Hepatocyte (in vitro differentiated cells): ENCODE results near the gene AQP11. TPM values are rescaled to one million over a fixed set of nuclear protein-coding genes. Genes with fewer than 3 reads are reported as not detected.
A peak's percentile ranks its signal among the peaks of the same experiment; 100 is the strongest.

Source experiments
- DNase-seq: peaks from one replicate; pipeline ENCODE4 v3.0.0-alpha.2; 2016; ENCODE audit warnings: low spot score
- H2AFZ ChIP-seq: fragments of 200-600 bp; sonication (generic); 2 replicates; pipeline ENCODE4 v1.6.0; 2016; ENCODE audit warnings: antibody characterized with exemption, mild to moderate bottlenecking
- H3K27ac ChIP-seq: fragments of 200-600 bp; sonication (generic); 2 replicates; pipeline ENCODE4 v1.5.1; 2016; ENCODE audit warnings: mild to moderate bottlenecking
- H3K27me3 ChIP-seq: fragments of 200-600 bp; sonication (generic); 2 replicates; pipeline ENCODE4 v1.6.1; 2016
- H3K36me3 ChIP-seq: fragments of 200-600 bp; sonication (generic); replicated peaks from 2 replicates; pipeline ENCODE4 v1.5.1; 2016; ENCODE audit warnings: low read depth; ENCODE audit not compliant: insufficient read depth
- H3K4me1 ChIP-seq: fragments of 200-600 bp; sonication (generic); 2 replicates; pipeline ENCODE4 v1.5.1; 2016; ENCODE audit warnings: mild to moderate bottlenecking, moderate library complexity; ENCODE audit not compliant: insufficient read depth
- H3K4me2 ChIP-seq: fragments of 200-600 bp; sonication (generic); 2 replicates; pipeline ENCODE4 v1.6.0; 2016
- H3K4me3 ChIP-seq: fragments of 200-600 bp; sonication (generic); 2 replicates; pipeline ENCODE4 v1.5.1; 2016; ENCODE audit warnings: mild to moderate bottlenecking
- H3K79me2 ChIP-seq: fragments of 200-600 bp; sonication (generic); 2 replicates; pipeline ENCODE4 v1.6.0; 2017; ENCODE audit warnings: mild to moderate bottlenecking
- H3K9me2 ChIP-seq: fragments of 200-600 bp; sonication (generic); replicated peaks from 2 replicates; pipeline ENCODE4 v1.6.0; 2017; ENCODE audit warnings: mild to moderate bottlenecking; ENCODE audit not compliant: insufficient read depth
- H3K9me3 ChIP-seq: fragments of 200-600 bp; sonication (generic); 2 replicates; pipeline ENCODE4 v1.5.1; 2016; ENCODE audit warnings: low read depth, mild to moderate bottlenecking
- H4K20me1 ChIP-seq: fragments of 200-600 bp; sonication (generic); 2 replicates; pipeline ENCODE4 v1.6.0; 2016; ENCODE audit warnings: mild to moderate bottlenecking; ENCODE audit not compliant: insufficient read depth, poor library complexity, severe bottlenecking
- CTCF ChIP-seq: fragments of 200-600 bp; sonication (generic); IDR thresholded peaks from 2 replicates; pipeline ENCODE4 v1.5.1; 2016; ENCODE audit warnings: antibody characterized with exemption, mild to moderate bottlenecking; ENCODE audit not compliant: poor library complexity
- EZH2 ChIP-seq: fragments of 200-600 bp; sonication (generic); IDR thresholded peaks from 2 replicates; pipeline ENCODE4 v1.6.1; 2016; ENCODE audit warnings: antibody characterized with exemption, mild to moderate bottlenecking, borderline replicate concordance
- EZH2phosphoT487 ChIP-seq: fragments of 200-600 bp; sonication (generic); IDR thresholded peaks from one replicate; pipeline ENCODE4 v1.6.1; 2018; ENCODE audit warnings: antibody characterized with exemption, mild to moderate bottlenecking, low read depth, moderate library complexity; ENCODE audit not compliant: unreplicated experiment, severe bottlenecking
- WGBS: methylation state at CpG from one replicate; pipeline ENCODE4 v1.1.6; 2016; ENCODE audit warnings: low lambda C conversion rate; ENCODE audit errors: missing lambda C conversion rate; 5-methylcytosine and 5-hydroxymethylcytosine counted together
- polyA plus RNA-seq: library from polyadenylated mRNA; unstranded; fragments of >200 nt; fragmentation: Nextera tagmentation; extraction: Ambion mirVana; gene quantifications from 2 replicates; pipeline ENCODE4 v1.2.1, GENCODE V29; 2016
- total RNA-seq: library from RNA; depleted of rRNA; stranded (reverse); fragments of >200 nt; gene quantifications from 2 replicates; pipeline ENCODE4 v1.2.3, GENCODE V29; 2014

Gene AQP11
- total and polyA plus RNA-seq, 2 experiments from 2014 or later = 6.6 to 13.5 TPM

- 2% methylated on average over 41 of the region's 41 CpGs for WGBS
- no peaks in the 10 kb centered on the region for H3K9me3 ChIP-seq
- DNase-seq = peak; percentile 91
- peak within 1 kb of the TSS; percentile 90 for H3K27ac ChIP-seq
- TF ChIP-seq EZH2phosphoT487 (no peak), EZH2 (no peak), CTCF (no peak)
- peak within 1 kb of the TSS; percentile 93 for H3K4me2 ChIP-seq
- H3K79me2 ChIP-seq = peaks cover 49% of the 10 kb centered on the region
- no peaks in the 10 kb centered on the region for H4K20me1 ChIP-seq
- H3K4me1 ChIP-seq = no peaks in the 10 kb centered on the region
- H2AFZ ChIP-seq = peak within 1 kb of the TSS; percentile 95
- H3K4me3 ChIP-seq = peak within 1 kb of the TSS; percentile 96
- H3K36me3 ChIP-seq = no peaks in the 10 kb centered on the region
- H3K9me2 ChIP-seq = no peaks in the 10 kb centered on the region
- H3K27me3 ChIP-seq = no peaks in the 10 kb centered on the region
These were observed 47.8 kb downstream of the AQP11 start, which contains the start of gene CLNS1A for GRCh38 chr11:77637345-77638165. Gene CLNS1A (minus strand): TSS chr11:77637794. CDS start chr11:77637714, 80 bp downstream.

GRCh38 chr11:77642228-77642627, 52.5 kb downstream of the AQP11 start:
- Histone ChIP-seq H3K4me1 (no peaks in the 10 kb centered on the region), H2AFZ (no peak overlapping the region), H3K36me3 (no peaks in the 10 kb centered on the region), H3K9me2 (no peaks in the 10 kb centered on the region), H3K79me2 (peaks cover 3% of the 10 kb centered on the region), H3K27ac (no peak overlapping the region), H4K20me1 (no peaks in the 10 kb centered on the region), H3K9me3 (no peaks in the 10 kb centered on the region), H3K4me2 (no peak overlapping the region), H3K27me3 (no peaks in the 10 kb centered on the region), H3K4me3 (no peak overlapping the region)
- 74% methylated on average over 2 of the region's 2 CpGs for WGBS
- DNase-seq = no peak
- TF ChIP-seq CTCF (no peak), EZH2 (no peak), EZH2phosphoT487 (no peak)

GRCh38 chr11:77644887-77645286, 55.1 kb downstream of the AQP11 start:
- no peak overlapping the region for H3K4me2 ChIP-seq
- H3K36me3 ChIP-seq = no peaks in the 10 kb centered on the region
- H3K27ac ChIP-seq = no peak overlapping the region
- H3K4me1 ChIP-seq = no peaks in the 10 kb centered on the region
- H3K9me2 ChIP-seq = no peaks in the 10 kb centered on the region
- no peak for DNase-seq
- no peaks in the 10 kb centered on the region for H3K9me3 ChIP-seq
- no peak overlapping the region for H2AFZ ChIP-seq
- no peak overlapping the region for H3K4me3 ChIP-seq
- no peaks in the 10 kb centered on the region for H3K27me3 ChIP-seq
- 52% methylated on average over 1 of the region's 1 CpG for WGBS
- no peaks in the 10 kb centered on the region for H4K20me1 ChIP-seq
- TF ChIP-seq CTCF = no peak
- no peak for TF ChIP-seq EZH2
- no peak for TF ChIP-seq EZH2phosphoT487
- H3K79me2 ChIP-seq = no peaks in the 10 kb centered on the region
